OCI-LY7 (cell line): ENCODE data around the gene FAM81A.

Source experiments
- EZH2phosphoT487 ChIP-seq: fragments of 200-600 bp; sonication (generic); IDR thresholded peaks from 2 replicates; pipeline ENCODE4 v1.6.1; 2018; ENCODE audit warnings: low read depth, borderline replicate concordance, mild to moderate bottlenecking, mixed run types, antibody characterized with exemption, low read length, moderate library complexity, mixed read lengths
- TF ChIP-seq, protein P1 (sequence below): fragments of 200-600 bp; sonication (generic); conservative IDR thresholded peaks from 2 replicates; pipeline ENCODE4 v1.5.1; 2014; ENCODE audit warnings: mild to moderate bottlenecking, antibody characterized with exemption, low read length, moderate library complexity, mixed read lengths

DNA sequence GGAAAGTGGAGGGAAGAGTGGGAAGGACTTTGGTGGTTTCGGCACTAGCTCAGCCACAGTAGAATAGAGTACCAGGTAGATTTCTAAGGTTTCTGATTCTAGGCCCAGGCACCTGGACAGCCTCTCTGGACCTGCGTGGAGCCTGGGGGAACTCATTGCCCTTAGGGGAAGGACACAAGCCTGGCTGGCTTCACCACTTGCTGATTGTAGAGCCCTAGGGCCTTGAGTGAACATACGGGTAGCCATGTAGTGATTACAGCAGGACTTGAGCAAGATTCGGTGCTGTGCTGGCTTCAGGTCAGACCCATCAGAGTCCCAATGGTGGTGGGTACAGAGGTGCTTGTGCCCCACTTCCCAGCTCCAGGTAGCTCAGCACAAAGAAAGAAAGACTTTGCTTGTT lies 47.0 kb downstream of the FAM81A start:
- TF ChIP-seq, protein P1, sequence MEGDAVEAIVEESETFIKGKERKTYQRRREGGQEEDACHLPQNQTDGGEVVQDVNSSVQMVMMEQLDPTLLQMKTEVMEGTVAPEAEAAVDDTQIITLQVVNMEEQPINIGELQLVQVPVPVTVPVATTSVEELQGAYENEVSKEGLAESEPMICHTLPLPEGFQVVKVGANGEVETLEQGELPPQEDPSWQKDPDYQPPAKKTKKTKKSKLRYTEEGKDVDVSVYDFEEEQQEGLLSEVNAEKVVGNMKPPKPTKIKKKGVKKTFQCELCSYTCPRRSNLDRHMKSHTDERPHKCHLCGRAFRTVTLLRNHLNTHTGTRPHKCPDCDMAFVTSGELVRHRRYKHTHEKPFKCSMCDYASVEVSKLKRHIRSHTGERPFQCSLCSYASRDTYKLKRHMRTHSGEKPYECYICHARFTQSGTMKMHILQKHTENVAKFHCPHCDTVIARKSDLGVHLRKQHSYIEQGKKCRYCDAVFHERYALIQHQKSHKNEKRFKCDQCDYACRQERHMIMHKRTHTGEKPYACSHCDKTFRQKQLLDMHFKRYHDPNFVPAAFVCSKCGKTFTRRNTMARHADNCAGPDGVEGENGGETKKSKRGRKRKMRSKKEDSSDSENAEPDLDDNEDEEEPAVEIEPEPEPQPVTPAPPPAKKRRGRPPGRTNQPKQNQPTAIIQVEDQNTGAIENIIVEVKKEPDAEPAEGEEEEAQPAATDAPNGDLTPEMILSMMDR, result no peak
- TF ChIP-seq EZH2phosphoT487, result no peak
